Dedifferentiated amniotic fluid mesenchymal stem cell (primary cell): Measurements from ENCODE around the gene IP6K1.
"Not testable (repeated sequence)": the region's sequence is repeated elsewhere in the genome, so short reads cannot be mapped to it uniquely, and the experiment has no call there.

Experiments used
- DNase-seq: peaks from one replicate; pipeline ENCODE4 v3.0.0-alpha.2; 2016; ENCODE audit errors: extremely low spot score

IP6K1 gene

GRCh38 chr3:49769286-49769915 is 16.9 kb downstream of the IP6K1 start:
- no peak for DNase-seq

- DNase-seq, result no peak
These were observed 22.4 kb downstream of the IP6K1 start for GRCh38 chr3:49763981-49764380.

- DNase-seq, result no peak
These were observed 24.7 kb downstream of the IP6K1 start for GRCh38 chr3:49761661-49762060.

GRCh38 chr3:49759226-49759625 is 27.1 kb downstream of the IP6K1 start:
- no peak for DNase-seq

GRCh38 chr3:49757197-49757596 is 29.1 kb downstream of the IP6K1 start:
- DNase-seq, result no peak

- no peak for DNase-seq
These were observed 30.3 kb downstream of the IP6K1 start for GRCh38 chr3:49756036-49756435.

GRCh38 chr3:49754536-49754935 is 31.8 kb downstream of the IP6K1 start:
- no peak for DNase-seq

- DNase-seq, result no peak
These were observed 34.8 kb downstream of the IP6K1 start for GRCh38 chr3:49751501-49751900.

GRCh38 chr3:49750056-49750455 is 36.3 kb downstream of the IP6K1 start:
- DNase-seq, result no peak

- not testable (repeated sequence) for DNase-seq
These were observed 37.5 kb downstream of the IP6K1 start for GRCh38 chr3:49748874-49749273.

GRCh38 chr3:49747792-49748480 is 38.4 kb downstream of the IP6K1 start:
- DNase-seq, result no peak

GRCh38 chr3:49745986-49746385 is 40.4 kb downstream of the IP6K1 start:
- DNase-seq, result no peak

- no peak for DNase-seq
These were observed 45.9 kb downstream of the IP6K1 start for GRCh38 chr3:49740427-49740826.

GRCh38 chr3:49738067-49738713 is 48.2 kb downstream of the IP6K1 start:
- no peak for DNase-seq

GRCh38 chr3:49734752-49735151 is 51.6 kb downstream of the IP6K1 start:
- no peak for DNase-seq

GRCh38 chr3:49733551-49733950 is 52.8 kb downstream of the IP6K1 start:
- no peak for DNase-seq

- DNase-seq, result no peak
These were observed 53.7 kb downstream of the IP6K1 start for GRCh38 chr3:49732597-49732996.

GRCh38 chr3:49729966-49730609 is 56.3 kb downstream of the IP6K1 start:
- DNase-seq, result no peak

- no peak for DNase-seq
These were observed 58.4 kb downstream of the IP6K1 start for GRCh38 chr3:49727924-49728361.

- no peak for DNase-seq
These were observed 59.0 kb downstream of the IP6K1 start for GRCh38 chr3:49727154-49727923.

- no peak for DNase-seq
These were observed 60.2 kb downstream of the IP6K1 start for GRCh38 chr3:49725906-49726681.
